Osteoblast (primary cell): ENCODE measurements around the gene OR2T33. TPM values are rescaled to one million over a fixed set of nuclear protein-coding genes. Genes with fewer than 3 reads are reported as not detected.
"Not testable (repeated sequence)": the region's sequence is repeated elsewhere in the genome, so short reads cannot be mapped to it uniquely, and the experiment has no call there.

Experiments used
- DNase-seq: peaks from one replicate; pipeline ENCODE4 v3.0.0; 2011; ENCODE audit warnings: low spot score, mixed read lengths; ENCODE audit not compliant: insufficient read length; ENCODE audit errors: missing footprints
- H2AFZ ChIP-seq: 2 replicates; pipeline ENCODE4 v1.6.0; 2011; ENCODE audit warnings: mild to moderate bottlenecking, low read length
- H3K27ac ChIP-seq: 2 replicates; pipeline ENCODE4 v1.5.1; 2011; ENCODE audit warnings: mild to moderate bottlenecking, low read depth, low read length, moderate library complexity
- H3K27me3 ChIP-seq: 2 replicates; pipeline ENCODE4 v1.6.0; 2012; ENCODE audit warnings: mild to moderate bottlenecking, control low read depth, inconsistent platforms, low read length, moderate library complexity; ENCODE audit not compliant: insufficient read depth
- H3K36me3 ChIP-seq: 2 replicates; pipeline ENCODE4 v1.5.1; 2011; ENCODE audit warnings: mild to moderate bottlenecking, low read length, control low read depth, moderate library complexity; ENCODE audit not compliant: insufficient read depth
- H3K4me1 ChIP-seq: 2 replicates; pipeline ENCODE4 v1.5.1; 2011; ENCODE audit warnings: mild to moderate bottlenecking, low read length, control low read depth, moderate library complexity; ENCODE audit not compliant: insufficient read depth
- H3K4me2 ChIP-seq: 2 replicates; pipeline ENCODE4 v1.6.0; 2011; ENCODE audit warnings: mild to moderate bottlenecking, low read length; ENCODE audit not compliant: insufficient read depth
- H3K4me3 ChIP-seq: fragments of 200-600 bp; sonication (generic); 3 replicates; pipeline ENCODE4 v1.5.1; 2012; ENCODE audit warnings: mild to moderate bottlenecking, low read length, inconsistent platforms; ENCODE audit not compliant: insufficient read depth
- H3K79me2 ChIP-seq: 2 replicates; pipeline ENCODE4 v1.6.0; 2012; ENCODE audit warnings: mild to moderate bottlenecking, low read length, control low read depth, inconsistent platforms; ENCODE audit not compliant: insufficient read depth
- H3K9me3 ChIP-seq: 2 replicates; pipeline ENCODE4 v1.5.1; 2011; ENCODE audit warnings: low read depth, low read length, control low read depth
- H4K20me1 ChIP-seq: 2 replicates; pipeline ENCODE4 v1.6.0; 2012; ENCODE audit warnings: mild to moderate bottlenecking, low read length, control low read depth; ENCODE audit not compliant: insufficient read depth
- CTCF ChIP-seq: IDR thresholded peaks from 2 replicates; pipeline ENCODE4 v1.5.1; 2011; ENCODE audit warnings: mild to moderate bottlenecking, low read depth, low read length, moderate library complexity; ENCODE audit errors: extremely low read depth
- total RNA-seq: library from RNA; depleted of rRNA; stranded (reverse); fragments of >200 nt; gene quantifications from 2 replicates; pipeline ENCODE4 v1.2.3, GENCODE V29; 2012

Gene OR2T33
- total RNA-seq, 1 donor, result not detected

GRCh38 chr1:248306103-248306502 lies 28.3 kb upstream of the OR2T33 start:
- Histone ChIP-seq H3K4me2 (no peak overlapping the region), H3K4me1 (no peaks in the 10 kb centered on the region), H3K9me3 (no peaks in the 10 kb centered on the region), H3K27ac (no peak overlapping the region), H4K20me1 (no peaks in the 10 kb centered on the region), H3K4me3 (no peak overlapping the region), H3K36me3 (no peaks in the 10 kb centered on the region), H3K79me2 (no peaks in the 10 kb centered on the region), H2AFZ (no peak overlapping the region), H3K27me3 (no peaks in the 10 kb centered on the region)
- TF ChIP-seq CTCF, result no peak
- DNase-seq, result no peak

GRCh38 chr1:248305672-248306071 lies 27.9 kb upstream of the OR2T33 start:
- H4K20me1 ChIP-seq, H3K79me2 ChIP-seq, H3K36me3 ChIP-seq, H2AFZ ChIP-seq, H3K4me2 ChIP-seq, H3K27ac ChIP-seq, H3K27me3 ChIP-seq, DNase-seq, H3K4me1 ChIP-seq, H3K4me3 ChIP-seq, H3K9me3 ChIP-seq: not testable (repeated sequence)

- Histone ChIP-seq H3K27me3 (no peaks in the 10 kb centered on the region), H3K9me3 (no peaks in the 10 kb centered on the region), H3K4me3 (no peak within 1 kb of the TSS), H3K27ac (no peak within 1 kb of the TSS), H3K4me2 (no peak within 1 kb of the TSS), H2AFZ (no peak within 1 kb of the TSS), H3K36me3 (no peaks in the 10 kb centered on the region), H3K4me1 (no peaks in the 10 kb centered on the region), H4K20me1 (no peaks in the 10 kb centered on the region), H3K79me2 (no peaks in the 10 kb centered on the region)
- TF ChIP-seq CTCF, result no peak
- no peak for DNase-seq
Measured at GRCh38 chr1:248303324-248303723, 25.5 kb upstream of the OR2T33 start, which contains the start of gene OR2T12. Gene OR2T12, minus strand, starts transcription at chr1:248303424. Its CDS starts 7,846 bp downstream, at chr1:248295578.

- H3K27me3 ChIP-seq, result no peaks in the 10 kb centered on the region
- DNase-seq, result no peak
- H3K36me3 ChIP-seq, result no peaks in the 10 kb centered on the region
- TF ChIP-seq CTCF, result no peak
- H3K27ac ChIP-seq, result no peak overlapping the region
- no peak overlapping the region for H3K4me3 ChIP-seq
- H3K79me2 ChIP-seq, result no peaks in the 10 kb centered on the region
- no peaks in the 10 kb centered on the region for H3K9me3 ChIP-seq
- no peak overlapping the region for H3K4me2 ChIP-seq
- H4K20me1 ChIP-seq, result no peaks in the 10 kb centered on the region
- H2AFZ ChIP-seq, result no peak overlapping the region
- H3K4me1 ChIP-seq, result no peaks in the 10 kb centered on the region
Measured at GRCh38 chr1:248288391-248288790, 10.6 kb upstream of the OR2T33 start.

GRCh38 chr1:248273225-248273624 lies 4.6 kb downstream of the OR2T33 start:
- H3K4me2 ChIP-seq, H3K4me1 ChIP-seq, DNase-seq, H3K4me3 ChIP-seq, H3K9me3 ChIP-seq, H2AFZ ChIP-seq, H3K36me3 ChIP-seq, H4K20me1 ChIP-seq, H3K27me3 ChIP-seq, H3K27ac ChIP-seq, H3K79me2 ChIP-seq: not testable (repeated sequence)
